H1 (cell line): ENCODE data around the gene PGM1. TPM values are rescaled to one million over a fixed set of nuclear protein-coding genes. Genes with fewer than 3 reads are reported as not detected.

Experiments used
- ATF3 ChIP-seq: IDR thresholded peaks from 2 replicates; pipeline ENCODE4 v1.6.1; 2011; ENCODE audit warnings: low read depth, mild to moderate bottlenecking, low read length; ENCODE audit not compliant: insufficient read depth
- BACH1 ChIP-seq: IDR thresholded peaks from 2 replicates; pipeline ENCODE4 v1.6.1; 2012; ENCODE audit warnings: low read length, improper control_type of control experiment
- SIN3A ChIP-seq, 2 experiments: IDR thresholded peaks in 1 of 2; conservative IDR thresholded peaks in 1 of 2; 2 replicates each; pipeline ENCODE4 v1.6.1; 2011 to 2012; ENCODE audit warnings: low read length in 2 of 2, improper control_type of control experiment in 1 of 2, low read depth in 1 of 2, mild to moderate bottlenecking in 1 of 2
- SP1 ChIP-seq: IDR thresholded peaks from 2 replicates; pipeline ENCODE4 v1.6.1; 2011; ENCODE audit warnings: low read depth, low read length
- polyA plus RNA-seq, 7 experiments: library from polyadenylated mRNA; depleted of rRNA in 3 of 7; stranded (reverse) in 5 of 7; unstranded in 2 of 7; fragments of >200 nt in 5 of 7; fragments of 200-250 nt in 2 of 7; gene quantifications; 1 replicate in 5 of 7; 2 replicates in 1 of 7; 4 replicates in 1 of 7; pipeline versions ENCODE4 v1.2.1 to v1.2.3, GENCODE V29; 2011 to 2013; ENCODE audit warnings: missing spikeins in 2 of 7, mixed read lengths in 2 of 7
- total RNA-seq: library from RNA; stranded (reverse); fragmentation: NEBNext Ultra II Directional; extraction: Animal tissue kit (Norgen Biotek cat#: 25700); gene quantifications from 2 replicates; pipeline ENCODE4 v1.2.1, GENCODE V29; 2021

Gene PGM1
- total and polyA plus RNA-seq, 2 of the 8 experiments (the other 6 are each of a cell fraction or from before 2014, with no cell fraction given) = 33.0 to 65.4 TPM

- no peak for TF ChIP-seq SIN3A (conservative IDR thresholded peaks at IDR 0.05 in 1 of 2, IDR thresholded peaks at IDR 0.05 in 1 of 2; ENCODE audit: low read depth in 1 of 2, low read length in 2 of 2)
- TF ChIP-seq ATF3 = no peak
- no peak for TF ChIP-seq SP1
- TF ChIP-seq BACH1 = no peak
Observed at GRCh38 chr1:63643517-63643916, 50.3 kb downstream of the PGM1 start (continued).
